ENCODE results near the gene OR6B1.
"Not testable (repeated sequence)": the region's sequence is repeated elsewhere in the genome, so short reads cannot be mapped to it uniquely, and the experiment has no call there.

Gene OR6B1

GRCh38 chr7:144006692-144007042, 6.5 kb downstream of the OR6B1 start:
- no peak for DNase-seq

- DNase-seq, result no peak
These were observed 9.2 kb downstream of the OR6B1 start for GRCh38 chr7:144009361-144009760.

GRCh38 chr7:144010061-144010460, 9.9 kb downstream of the OR6B1 start:
- DNase-seq, result not testable (repeated sequence)

GRCh38 chr7:144010821-144011220, 10.7 kb downstream of the OR6B1 start:
- DNase-seq, result not testable (repeated sequence)

- no peak for DNase-seq
These were observed 11.5 kb downstream of the OR6B1 start for GRCh38 chr7:144011458-144012230.

- DNase-seq, result no peak
These were observed 17.9 kb downstream of the OR6B1 start for GRCh38 chr7:144018065-144018464.

- DNase-seq, result no peak
These were observed 19.3 kb downstream of the OR6B1 start for GRCh38 chr7:144019457-144019856.

- no peak for DNase-seq
These were observed 20.2 kb downstream of the OR6B1 start for GRCh38 chr7:144020340-144020739.

- no peak for DNase-seq
These were observed 22.0 kb downstream of the OR6B1 start for GRCh38 chr7:144022169-144022568.

GRCh38 chr7:144023171-144023827, 23.2 kb downstream of the OR6B1 start:
- DNase-seq, result no peak

GRCh38 chr7:144024213-144024612, 24.1 kb downstream of the OR6B1 start:
- DNase-seq, result no peak

GRCh38 chr7:144026203-144026883, 26.2 kb downstream of the OR6B1 start:
- no peak for DNase-seq

GRCh38 chr7:144027070-144027469, 26.9 kb downstream of the OR6B1 start:
- DNase-seq, result no peak

GRCh38 chr7:144027974-144028373, 27.9 kb downstream of the OR6B1 start:
- no peak for DNase-seq

- DNase-seq, result no peak
These were observed 28.4 kb downstream of the OR6B1 start for GRCh38 chr7:144028547-144028946.

GRCh38 chr7:144032516-144032915, 32.4 kb downstream of the OR6B1 start:
- no peak for DNase-seq

- DNase-seq, result no peak
These were observed 33.0 kb downstream of the OR6B1 start for GRCh38 chr7:144032985-144033709.

GRCh38 chr7:144035385-144035784, 35.3 kb downstream of the OR6B1 start:
- DNase-seq, result no peak

GRCh38 chr7:144036302-144036885, 36.3 kb downstream of the OR6B1 start:
- no peak for DNase-seq

GRCh38 chr7:144037414-144038035, 37.4 kb downstream of the OR6B1 start:
- no peak for DNase-seq

- no peak for DNase-seq
These were observed 38.8 kb downstream of the OR6B1 start for GRCh38 chr7:144038887-144039286.

- no peak for DNase-seq
These were observed 48.5 kb downstream of the OR6B1 start, which contains the start of gene OR2A5 for GRCh38 chr7:144048648-144049047. OR2A5 (plus strand) TSS chr7:144048948; CDS start chr7:144050402, 1,454 bp downstream.

Data from cerebellar nuclear complex (tissue), 1 donor.